NK-92 (cell line): ENCODE data around the gene UNCX.

Experiments
- DNase-seq: peaks from one replicate; lab custom pipeline; 2025; ENCODE audit not compliant: unreplicated experiment; lab: John Stamatoyannopoulos, UW

UNCX gene

GRCh38 chr7:1242606-1243289, 10.1 kb downstream of the UNCX start:
- DNase-seq: no peak

- DNase-seq: no peak
These were observed 10.8 kb downstream of the UNCX start for GRCh38 chr7:1243290-1243963.

- no peak for DNase-seq
These were observed 11.3 kb downstream of the UNCX start for GRCh38 chr7:1243964-1244416.

GRCh38 chr7:1244700-1245523, 12.2 kb downstream of the UNCX start:
- DNase-seq: no peak

GRCh38 chr7:1245524-1246050, 12.9 kb downstream of the UNCX start:
- no peak for DNase-seq

GRCh38 chr7:1246160-1246870, 13.6 kb downstream of the UNCX start:
- no peak for DNase-seq

GRCh38 chr7:1246871-1247526, 14.3 kb downstream of the UNCX start:
- DNase-seq: no peak

GRCh38 chr7:1247527-1248041, 14.9 kb downstream of the UNCX start:
- no peak for DNase-seq

- DNase-seq: no peak
These were observed 15.7 kb downstream of the UNCX start for GRCh38 chr7:1248143-1248915.

GRCh38 chr7:1248916-1249581, 16.4 kb downstream of the UNCX start:
- no peak for DNase-seq

GRCh38 chr7:1249731-1250130, 17.1 kb downstream of the UNCX start:
- DNase-seq: no peak

- DNase-seq: no peak
These were observed 18.2 kb downstream of the UNCX start for GRCh38 chr7:1250901-1251300.

- no peak for DNase-seq
These were observed 19.3 kb downstream of the UNCX start for GRCh38 chr7:1251796-1252539.

- no peak for DNase-seq
These were observed 19.9 kb downstream of the UNCX start for GRCh38 chr7:1252540-1253090.

GRCh38 chr7:1253681-1254181, 21.1 kb downstream of the UNCX start:
- no peak for DNase-seq

GRCh38 chr7:1254281-1255079, 21.8 kb downstream of the UNCX start:
- no peak for DNase-seq
